Parathyroid adenoma (tissue), 2 donors: ENCODE measurements around the gene ABCA3.
"Not testable (repeated sequence)": the region's sequence is repeated elsewhere in the genome, so short reads cannot be mapped to it uniquely, and the experiment has no call there.

ENCODE experiments used
- H2AFZ ChIP-seq: fragments of 300-600 bp; sonication (generic); one replicate; pipeline ENCODE4 v1.7.0; 2017; ENCODE audit warnings: antibody characterized with exemption, mild to moderate bottlenecking
- H3K27ac ChIP-seq: fragments of 300-600 bp; sonication (generic); one replicate; pipeline ENCODE4 v1.7.0; 2017
- H3K27me3 ChIP-seq: fragments of 300-600 bp; sonication (generic); one replicate; pipeline ENCODE4 v1.7.0; 2017; ENCODE audit warnings: low read length; ENCODE audit not compliant: control insufficient read depth, insufficient read depth
- H3K36me3 ChIP-seq: fragments of 300-600 bp; sonication (generic); one replicate; pipeline ENCODE4 v1.7.0; 2017; ENCODE audit warnings: low read length; ENCODE audit not compliant: control insufficient read depth, insufficient read depth
- H3K4me1 ChIP-seq: fragments of 300-600 bp; sonication (generic); one replicate; pipeline ENCODE4 v1.7.0; 2017; ENCODE audit warnings: control low read depth
- H3K4me2 ChIP-seq: fragments of 300-600 bp; sonication (generic); one replicate; pipeline ENCODE4 v1.7.0; 2017; ENCODE audit warnings: low read length
- H3K4me3 ChIP-seq: fragments of 300-600 bp; sonication (generic); one replicate; pipeline ENCODE4 v1.7.0; 2017; ENCODE audit warnings: low read depth, low read length
- H3K79me2 ChIP-seq: fragments of 300-600 bp; sonication (generic); one replicate; pipeline ENCODE4 v1.7.0; 2017; ENCODE audit warnings: control low read depth
- H3K9ac ChIP-seq: fragments of 300-600 bp; sonication (generic); one replicate; pipeline ENCODE4 v1.7.0; 2017; ENCODE audit warnings: mild to moderate bottlenecking
- H3K9me3 ChIP-seq: fragments of 300-600 bp; sonication (generic); one replicate; pipeline ENCODE4 v1.7.0; 2017; ENCODE audit warnings: low read length; ENCODE audit not compliant: control insufficient read depth
- CTCF ChIP-seq: fragments of 300-600 bp; sonication (generic); IDR thresholded peaks from one replicate; pipeline ENCODE4 v1.7.0; 2017; ENCODE audit warnings: antibody characterized with exemption, mild to moderate bottlenecking
- donor health status: primary hyperparathyroidism.

ABCA3 gene

GRCh38 chr16:2244301-2244700, 96.2 kb downstream of the ABCA3 start:
- H3K79me2 ChIP-seq = no peaks in the 10 kb centered on the region
- H3K27me3 ChIP-seq = no peaks in the 10 kb centered on the region
- no peak overlapping the region for H3K4me2 ChIP-seq
- no peak overlapping the region for H3K9ac ChIP-seq
- no peak overlapping the region for H2AFZ ChIP-seq
- H3K27ac ChIP-seq = no peak overlapping the region
- no peak overlapping the region for H3K4me3 ChIP-seq
- no peaks in the 10 kb centered on the region for H3K36me3 ChIP-seq
- H3K4me1 ChIP-seq = no peaks in the 10 kb centered on the region
- no peak for TF ChIP-seq CTCF
- no peaks in the 10 kb centered on the region for H3K9me3 ChIP-seq

- Histone ChIP-seq H2AFZ (no peak overlapping the region), H3K9ac (no peak overlapping the region), H3K4me1 (no peaks in the 10 kb centered on the region), H3K79me2 (no peaks in the 10 kb centered on the region), H3K27me3 (no peaks in the 10 kb centered on the region), H3K27ac (no peak overlapping the region), H3K36me3 (no peaks in the 10 kb centered on the region), H3K9me3 (no peaks in the 10 kb centered on the region), H3K4me2 (no peak overlapping the region), H3K4me3 (no peak overlapping the region)
- TF ChIP-seq CTCF = no peak
Observed at GRCh38 chr16:2243781-2244180, 96.7 kb downstream of the ABCA3 start.

- H3K9ac ChIP-seq = no peak overlapping the region
Observed at GRCh38 chr16:2243031-2243528, 97.4 kb downstream of the ABCA3 start.

GRCh38 chr16:2242598-2242997, 97.9 kb downstream of the ABCA3 start:
- H3K27ac ChIP-seq = no peak overlapping the region
- H3K9ac ChIP-seq = no peak overlapping the region
- no peak for TF ChIP-seq CTCF
- H3K9me3 ChIP-seq = no peaks in the 10 kb centered on the region
- H3K4me3 ChIP-seq = no peak overlapping the region
- no peaks in the 10 kb centered on the region for H3K79me2 ChIP-seq
- no peaks in the 10 kb centered on the region for H3K4me1 ChIP-seq
- no peak overlapping the region for H3K4me2 ChIP-seq
- H3K36me3 ChIP-seq = no peaks in the 10 kb centered on the region
- no peaks in the 10 kb centered on the region for H3K27me3 ChIP-seq
- no peak overlapping the region for H2AFZ ChIP-seq

More at GRCh38 chr16:2243031-2243528, 97.4 kb downstream of the ABCA3 start:
- H3K4me2 ChIP-seq = no peak overlapping the region
- H3K36me3 ChIP-seq = no peaks in the 10 kb centered on the region
- H3K9me3 ChIP-seq = no peaks in the 10 kb centered on the region
- no peaks in the 10 kb centered on the region for H3K79me2 ChIP-seq
- H3K27ac ChIP-seq = no peak overlapping the region
- no peaks in the 10 kb centered on the region for H3K27me3 ChIP-seq
- no peak for TF ChIP-seq CTCF
- H3K4me3 ChIP-seq = no peak overlapping the region
- H2AFZ ChIP-seq = no peak overlapping the region
- H3K4me1 ChIP-seq = no peaks in the 10 kb centered on the region

- H3K4me1 ChIP-seq, H3K27me3 ChIP-seq, H3K4me3 ChIP-seq, H3K27ac ChIP-seq, H2AFZ ChIP-seq, H3K36me3 ChIP-seq, H3K4me2 ChIP-seq, H3K9ac ChIP-seq, H3K9me3 ChIP-seq, H3K79me2 ChIP-seq: not testable (repeated sequence)
Observed at GRCh38 chr16:2240331-2240730, 100.2 kb downstream of the ABCA3 start.
